Activated CD4-positive, alpha-beta T cell treated with anti-CD3 and anti-CD28 coated beads, Interleukin-2, amount 50 U/mL, for 4 hours (primary cell): ENCODE measurements around the gene FAM149B1.
"Not testable (repeated sequence)": the region's sequence is repeated elsewhere in the genome, so short reads cannot be mapped to it uniquely, and the experiment has no call there.

Source experiments
- DNase-seq, 2 experiments: peaks; one replicate each; pipeline ENCODE4 v3.0.0-alpha.2; 2020

The FAM149B1 gene

DNA sequence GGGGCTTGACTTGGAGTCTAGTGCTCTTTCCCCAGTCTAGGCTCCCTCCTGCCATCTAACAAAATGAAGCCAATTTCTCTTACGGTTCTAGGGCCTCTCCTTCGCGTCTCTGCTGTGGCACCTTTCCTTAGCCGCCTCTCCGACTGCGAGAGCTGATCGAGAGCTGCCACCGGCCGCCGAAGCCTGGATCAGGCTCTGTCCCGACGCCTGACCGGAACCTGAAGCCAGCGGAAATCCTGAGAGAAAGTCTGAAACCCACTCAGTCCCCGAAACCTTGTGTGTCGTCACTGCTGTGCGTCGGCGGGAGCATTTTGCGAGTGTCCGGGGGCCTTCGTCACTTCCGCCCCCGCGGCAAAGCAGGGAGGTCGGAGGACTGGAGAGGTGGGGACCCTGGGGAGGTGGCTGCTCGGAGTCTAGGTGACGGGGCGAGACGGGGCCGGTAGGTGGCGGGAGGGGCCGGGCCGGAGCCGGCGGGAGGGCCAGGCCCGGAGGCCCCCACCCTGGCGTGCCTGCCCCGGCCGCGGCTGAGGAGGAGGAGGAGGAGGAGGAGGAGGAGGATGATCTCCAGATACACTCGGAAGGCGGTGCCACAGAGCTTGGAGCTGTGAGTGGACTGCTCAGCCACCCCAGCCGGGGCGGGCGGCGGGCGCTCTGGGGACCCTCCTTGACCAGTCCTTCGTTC, at the start of gene FAM149B1, which contains the start of gene ECD:
FAM149B1 (plus strand) TSS at position 337 of the 682 bp plus-strand sequence; CDS start at position 558, 221 bp downstream.
ECD (minus strand) TSS at position 226 of the 682 bp plus-strand sequence. CDS start 4,071 bp downstream, outside the sequence.
- DNase-seq = peak; percentile 89 to 91

DNA sequence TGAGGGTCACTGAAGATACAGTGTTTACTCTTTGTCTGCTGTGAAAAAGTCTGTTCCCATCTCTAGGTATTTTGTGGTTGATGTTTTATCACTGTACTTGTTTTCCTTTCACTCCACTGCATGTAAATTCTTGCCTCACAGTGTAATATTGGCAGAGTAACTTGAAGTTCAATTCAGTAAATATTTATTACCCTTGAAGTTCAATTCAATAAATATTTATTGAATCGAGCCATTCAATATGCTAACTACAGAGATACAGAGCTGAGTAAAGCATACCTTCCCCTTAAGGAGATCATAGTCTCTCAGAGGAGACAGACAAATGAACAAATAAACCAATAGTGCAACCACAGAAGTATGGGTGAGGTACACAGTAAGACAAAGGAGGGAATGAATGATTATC, 48.5 kb upstream of the FAM149B1 start:
- DNase-seq = no peak

DNA sequence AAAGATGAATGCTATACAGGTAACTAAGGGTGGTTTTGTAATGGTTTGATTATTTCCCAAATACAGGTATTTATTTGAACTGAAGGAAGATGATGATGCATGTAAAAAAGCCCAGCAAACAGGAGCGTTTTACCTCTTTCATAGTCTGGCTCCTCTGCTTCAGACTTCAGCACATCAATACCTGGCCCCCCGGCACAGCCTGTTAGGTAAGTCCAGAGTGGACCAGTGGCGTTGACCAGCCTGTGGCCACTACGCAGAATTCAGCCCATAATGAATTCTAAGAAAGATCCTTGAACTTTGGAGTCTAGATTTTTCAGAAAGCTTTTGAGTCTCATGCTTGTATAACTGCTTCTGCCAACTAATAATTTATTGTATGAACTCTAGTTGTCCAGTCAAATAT, 48.0 kb upstream of the FAM149B1 start:
- no peak for DNase-seq

DNA sequence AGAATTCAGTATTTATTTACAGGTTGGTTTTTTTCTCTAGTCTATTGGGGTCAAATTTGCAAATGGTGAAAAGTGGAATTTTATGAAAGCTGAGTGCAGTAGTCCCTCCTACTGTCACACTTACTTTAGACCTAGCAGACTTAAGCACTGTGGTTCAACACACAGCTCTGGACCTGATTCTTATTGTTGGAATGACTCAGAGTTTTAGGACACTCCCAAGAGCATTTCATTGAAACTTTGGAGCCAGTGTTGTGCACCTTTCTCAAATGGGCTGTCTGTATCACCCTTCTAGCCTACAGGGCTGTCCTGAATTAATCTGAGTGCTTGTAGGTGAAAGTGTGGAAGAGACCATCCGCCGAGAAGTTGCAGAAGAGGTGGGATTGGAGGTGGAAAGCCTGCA, 41.6 kb upstream of the FAM149B1 start:
- DNase-seq = no peak

DNA sequence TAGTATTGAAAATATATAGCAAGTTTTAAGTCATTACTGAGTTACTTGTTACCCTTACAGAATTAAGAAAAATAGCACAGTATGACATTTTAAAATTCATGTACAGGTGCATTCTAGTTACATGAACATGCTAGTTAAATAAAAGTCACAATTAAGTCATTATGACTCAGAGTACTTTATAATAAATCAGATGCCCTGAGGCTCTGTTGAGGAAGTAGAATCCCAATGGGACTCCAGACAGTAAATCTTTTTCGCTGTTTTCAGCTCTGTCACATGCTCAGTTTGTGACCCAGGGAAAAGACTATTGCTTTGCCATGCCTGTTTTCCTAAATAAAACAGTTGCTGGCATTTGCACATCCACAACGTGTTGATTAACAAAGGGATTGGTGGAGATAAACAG, 36.6 kb upstream of the FAM149B1 start:
- no peak for DNase-seq

DNA sequence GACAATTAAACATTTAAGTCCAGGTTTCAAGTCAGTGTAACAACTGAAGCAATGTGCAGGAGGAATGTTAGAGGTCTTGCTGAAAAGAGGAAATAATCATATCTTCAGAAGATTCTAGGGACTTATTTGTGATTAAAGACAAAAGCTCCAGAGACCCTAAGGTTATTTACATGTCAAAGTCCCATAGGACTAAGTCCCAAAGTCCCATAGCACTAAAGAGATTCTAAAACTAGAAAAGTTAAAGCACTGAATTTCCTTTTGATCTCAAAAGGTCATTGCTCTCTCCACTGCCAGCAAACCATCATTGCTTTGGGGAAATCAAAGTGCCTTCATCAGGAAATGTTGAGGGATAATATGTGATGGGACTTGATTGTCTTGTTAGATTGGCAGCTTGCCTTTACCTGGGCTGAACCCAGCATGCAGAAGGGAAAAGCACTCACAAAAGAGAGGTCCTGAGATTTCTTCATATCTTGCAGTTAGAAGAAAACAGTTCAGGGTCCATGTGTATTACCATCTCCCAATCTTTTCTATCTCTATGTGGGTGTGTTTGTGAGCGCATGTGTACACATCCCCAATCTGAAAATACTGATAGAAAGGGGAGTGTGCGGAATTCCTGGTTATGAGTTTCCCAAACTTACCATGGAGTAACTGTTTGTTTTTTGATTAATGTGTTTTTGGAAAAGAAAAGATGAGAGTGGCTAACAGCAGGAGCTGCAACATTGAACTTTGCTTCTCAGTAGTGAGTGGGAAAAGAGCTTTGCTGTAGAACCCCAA, 35.8 kb upstream of the FAM149B1 start:
- no peak for DNase-seq

DNA sequence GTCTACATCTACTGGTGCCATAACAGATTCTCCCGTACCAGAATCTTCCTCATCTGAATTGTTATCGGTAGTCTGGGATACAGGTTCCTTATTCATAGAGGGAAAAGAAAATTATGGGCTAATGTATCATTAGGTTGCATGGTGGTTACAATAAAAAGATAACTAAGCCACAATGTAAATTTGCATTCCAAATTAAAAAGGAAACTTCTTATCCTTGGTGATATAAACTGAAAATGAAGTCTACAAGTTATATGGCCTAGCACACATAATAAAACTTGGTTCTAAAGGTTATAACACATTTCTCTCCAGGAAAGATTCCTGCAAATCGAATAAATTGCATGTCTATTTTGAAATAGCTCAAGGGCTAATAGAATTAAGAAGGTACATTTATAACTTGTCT, 33.2 kb upstream of the FAM149B1 start:
- DNase-seq = no peak

DNA sequence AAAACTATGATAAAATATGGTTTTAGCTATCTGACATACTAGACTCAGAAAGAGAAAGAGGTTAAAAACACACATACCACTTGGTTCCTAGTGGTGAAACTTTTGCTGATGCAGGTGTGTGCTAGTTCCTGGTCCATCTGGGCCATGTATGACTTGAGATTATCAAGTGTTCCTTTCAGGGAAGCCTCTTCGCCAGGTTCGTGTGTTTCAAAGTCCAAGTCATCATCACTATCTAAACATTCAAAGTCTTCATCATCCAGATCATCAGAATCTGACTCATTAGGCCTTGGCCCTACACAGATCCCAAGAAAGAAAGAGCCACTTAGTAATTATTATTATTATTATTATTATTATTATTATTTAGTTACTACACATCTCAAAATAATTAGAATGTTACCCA, 31.3 kb upstream of the FAM149B1 start:
- no peak for DNase-seq

DNA sequence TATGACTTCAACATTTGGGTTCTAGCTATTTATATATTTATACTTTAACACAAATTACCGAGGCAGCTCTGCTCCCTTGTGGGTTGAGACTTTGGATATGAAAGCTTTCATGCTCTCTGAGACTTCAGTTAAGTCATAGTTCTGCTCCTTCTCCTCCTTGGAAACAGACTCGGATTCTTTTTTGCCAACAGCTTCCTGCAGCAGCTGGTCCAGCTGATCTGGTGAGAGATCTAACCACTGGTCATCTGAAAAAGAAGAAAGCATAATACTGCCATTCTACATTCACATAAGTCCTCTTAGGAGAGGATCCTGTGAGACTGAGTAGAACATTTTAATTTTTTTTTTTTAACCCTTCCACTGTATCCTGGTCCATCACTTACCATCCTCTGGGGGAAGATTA, 28.7 kb upstream of the FAM149B1 start:
- no peak for DNase-seq

DNA sequence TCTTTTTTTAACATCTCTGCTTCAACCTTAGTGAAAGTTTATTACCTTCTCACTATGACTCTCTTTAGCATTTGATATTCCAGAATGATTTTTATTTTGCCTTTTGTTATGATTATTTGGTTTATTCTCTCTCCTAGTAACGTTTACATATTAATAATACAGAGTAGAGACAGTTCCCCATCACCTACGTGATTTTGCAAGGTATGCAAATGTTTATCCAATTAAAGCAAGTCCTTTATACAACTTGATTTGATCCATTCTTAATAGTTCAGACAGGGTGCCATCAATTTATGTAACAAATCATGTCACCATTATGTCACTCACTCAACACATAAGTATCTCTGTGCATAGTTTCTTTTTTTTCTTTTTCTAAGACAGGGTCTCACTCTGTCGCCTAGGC, 26.3 kb upstream of the FAM149B1 start:
- DNase-seq = no peak

DNA sequence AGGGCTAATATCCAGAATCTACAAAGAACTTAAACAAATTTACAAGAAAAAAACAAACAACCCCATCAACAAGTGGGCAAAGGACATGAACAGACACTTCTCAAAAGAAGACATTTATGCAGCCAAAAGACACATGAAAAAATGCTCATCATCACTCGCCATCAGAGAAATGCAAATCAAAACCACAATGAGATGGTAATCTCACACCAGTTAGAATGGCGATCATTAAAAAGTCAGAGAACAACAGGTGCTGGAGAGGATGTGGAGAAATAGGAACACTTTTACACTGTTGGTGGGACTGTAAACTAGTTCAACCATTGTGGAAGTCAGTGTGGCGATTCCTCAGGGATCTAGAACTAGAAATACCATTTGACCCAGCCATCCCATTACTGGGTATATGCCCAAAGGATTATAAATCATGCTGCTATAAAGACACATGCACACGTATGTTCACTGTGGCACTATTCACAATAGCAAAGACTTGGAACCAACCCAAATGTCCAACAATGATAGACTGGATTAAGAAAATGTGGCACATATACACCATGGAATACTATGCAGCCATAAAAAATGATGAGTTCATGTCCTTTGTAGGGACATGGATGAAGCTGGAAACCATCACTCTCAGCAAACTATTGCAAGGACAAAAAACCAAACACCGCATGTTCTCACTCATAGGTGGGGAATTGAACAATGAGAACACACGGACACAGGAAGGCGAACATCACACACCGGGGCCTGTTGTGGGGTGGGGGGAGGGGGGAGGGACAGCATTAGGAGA, 17.1 kb upstream of the FAM149B1 start:
- not testable (repeated sequence) for DNase-seq

DNA sequence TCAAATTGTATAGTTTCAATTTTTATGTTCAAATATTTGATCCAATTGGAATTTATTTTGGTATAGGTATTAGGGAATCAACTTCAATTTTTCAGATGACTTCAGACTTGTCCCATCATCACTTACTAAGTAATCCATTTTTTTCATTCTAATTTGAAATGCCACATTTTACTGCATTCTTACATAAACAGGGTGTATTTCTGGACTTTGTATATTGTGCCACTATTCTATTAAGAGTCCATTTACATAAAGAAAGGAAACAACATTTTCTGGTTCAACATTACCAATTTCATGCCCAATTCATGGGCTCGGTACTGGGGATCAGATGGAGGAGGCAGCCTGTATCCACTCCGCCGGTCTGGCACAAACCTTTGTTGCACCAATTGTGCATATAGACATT, 15.9 kb upstream of the FAM149B1 start:
- no peak for DNase-seq

DNA sequence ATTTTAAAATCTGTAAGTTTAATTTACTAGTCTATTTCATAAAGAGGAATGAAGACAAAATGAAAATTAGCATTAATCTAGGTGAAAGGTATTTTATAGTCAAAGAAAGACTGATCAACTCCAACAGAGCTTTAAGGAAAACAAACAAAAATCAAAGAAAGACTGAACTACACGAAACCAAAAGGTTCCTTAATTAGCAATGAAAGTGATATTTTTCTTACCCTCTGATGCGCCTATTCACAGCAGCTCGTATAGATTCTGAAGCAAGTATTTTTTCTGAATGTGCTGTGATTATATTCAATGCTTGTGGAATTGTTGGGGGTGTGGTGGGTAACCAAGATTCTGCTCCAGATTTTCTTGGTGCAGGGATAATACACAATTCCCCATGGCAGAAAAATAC, 11.9 kb upstream of the FAM149B1 start:
- no peak for DNase-seq

DNA sequence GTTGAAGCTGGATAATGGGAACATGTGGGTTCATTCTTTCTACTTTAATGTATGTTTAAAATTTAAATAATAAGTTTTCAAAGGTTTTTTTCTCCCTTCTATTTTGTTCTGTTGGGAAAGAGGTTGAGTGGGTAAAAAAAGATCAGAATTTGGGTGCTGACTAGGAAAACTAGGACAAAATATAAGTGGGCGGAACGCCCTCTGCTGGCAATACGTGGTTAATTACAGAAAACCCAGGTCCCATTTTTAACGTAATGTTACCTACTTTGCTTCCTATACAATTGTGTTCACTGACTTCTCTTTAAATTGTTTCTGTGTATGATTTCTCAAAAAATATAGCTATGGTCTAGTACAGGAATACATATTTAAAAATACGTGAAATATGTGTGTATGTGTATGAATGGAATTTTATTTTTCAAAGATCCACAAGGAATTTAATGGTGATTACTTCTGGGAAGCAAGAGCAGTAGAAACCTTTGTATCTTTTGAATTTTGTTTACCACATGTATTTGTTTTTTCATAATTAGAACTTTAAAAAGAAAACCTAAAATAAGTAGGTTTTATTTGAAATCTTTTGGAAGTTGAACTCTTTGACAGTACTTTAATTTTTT, 8.8 kb upstream of the FAM149B1 start:
- DNase-seq = peak; percentile 38 to 46

DNA sequence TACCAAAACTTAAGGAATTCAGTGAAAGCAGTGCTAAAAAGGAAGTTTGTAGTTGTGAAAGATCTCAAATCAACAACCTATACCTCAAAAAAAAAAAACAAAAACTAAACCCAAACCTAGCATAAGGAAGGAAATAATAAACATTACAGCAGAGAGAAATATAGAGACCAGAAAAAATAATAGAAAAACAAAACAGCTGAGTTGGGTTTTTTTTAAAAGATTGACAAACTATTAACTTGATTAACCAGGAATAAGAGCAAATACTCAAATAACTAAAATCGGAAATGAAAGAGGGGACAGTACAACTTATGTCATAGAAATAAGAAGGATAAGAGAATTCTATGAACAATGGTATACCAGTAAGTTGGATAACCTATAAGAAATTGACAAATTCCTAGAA, 6.8 kb upstream of the FAM149B1 start:
- DNase-seq = no peak

DNA sequence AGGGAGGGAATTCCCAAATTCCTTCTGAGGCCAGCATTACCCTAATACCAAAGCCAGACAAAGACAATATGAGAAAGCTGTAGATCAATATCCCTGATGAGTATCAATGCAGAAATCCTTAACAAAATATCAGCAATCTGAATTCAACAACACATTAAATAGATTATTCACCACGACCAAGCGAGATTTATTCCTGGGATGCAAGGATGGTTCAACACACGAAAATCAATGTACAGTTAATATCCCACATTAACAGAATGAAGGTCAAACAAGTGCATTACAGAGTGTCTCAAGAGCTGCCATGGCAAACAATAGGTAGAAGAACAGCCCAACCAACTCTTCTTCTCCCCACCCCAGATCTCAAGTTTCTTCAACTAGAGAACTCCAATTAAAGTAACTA, 6.3 kb upstream of the FAM149B1 start:
- no peak for DNase-seq

DNA sequence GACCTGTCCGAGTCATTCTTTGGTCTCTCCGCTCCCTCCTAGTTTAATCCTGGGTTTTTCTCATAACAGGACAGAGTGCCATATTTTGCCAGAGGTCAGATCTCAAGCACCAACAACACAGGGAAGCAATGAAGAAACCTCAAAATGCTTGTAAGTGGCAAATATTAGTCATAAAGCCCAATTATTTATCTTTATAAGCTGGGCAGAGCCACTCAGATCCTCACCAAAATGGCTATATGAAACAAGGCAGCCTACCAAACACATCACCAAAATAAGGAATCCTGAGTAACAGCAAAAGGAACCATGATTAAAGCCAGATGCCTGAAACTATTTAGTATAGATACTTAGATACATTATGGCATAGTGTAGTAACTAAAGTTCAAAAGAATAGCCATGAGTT, 4.8 kb upstream of the FAM149B1 start:
- no peak for DNase-seq

DNA sequence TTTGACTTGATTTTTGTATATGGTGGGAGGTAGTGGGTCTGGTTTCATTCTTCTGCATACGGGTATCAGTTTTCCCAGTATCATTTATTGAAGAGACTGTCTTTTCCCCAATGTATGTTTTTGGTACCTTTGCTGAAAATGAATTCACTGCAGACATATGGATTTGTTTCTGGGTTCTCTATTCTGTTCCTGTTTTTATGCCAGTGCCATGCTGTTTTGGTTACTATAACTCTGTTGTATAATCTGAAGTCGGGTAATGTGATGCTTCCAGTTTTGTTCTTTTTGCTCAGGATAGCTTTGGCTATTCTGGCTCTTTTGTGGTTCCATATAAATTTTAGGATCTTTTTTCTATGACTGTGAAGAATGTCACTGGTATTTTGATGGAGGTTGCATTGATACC, 947 bp upstream of the FAM149B1 start:
- no peak for DNase-seq

DNA sequence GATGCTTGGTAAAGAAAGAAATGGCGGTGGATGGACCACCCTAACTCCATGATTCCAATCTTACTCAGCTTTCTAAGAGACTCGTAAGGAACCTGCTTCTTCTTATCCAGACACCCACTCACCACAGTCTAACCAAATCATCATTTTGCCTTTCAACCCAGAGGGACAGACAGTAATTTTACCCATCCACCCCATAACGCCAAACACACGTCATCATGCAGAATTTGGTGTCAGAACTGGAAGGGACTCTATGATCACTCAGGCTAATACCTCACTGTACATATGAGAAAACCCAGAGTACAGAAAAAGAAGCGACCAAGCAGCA, 499 bp upstream of the FAM149B1 start:
- peak; percentile 15 to 20 for DNase-seq

DNA sequence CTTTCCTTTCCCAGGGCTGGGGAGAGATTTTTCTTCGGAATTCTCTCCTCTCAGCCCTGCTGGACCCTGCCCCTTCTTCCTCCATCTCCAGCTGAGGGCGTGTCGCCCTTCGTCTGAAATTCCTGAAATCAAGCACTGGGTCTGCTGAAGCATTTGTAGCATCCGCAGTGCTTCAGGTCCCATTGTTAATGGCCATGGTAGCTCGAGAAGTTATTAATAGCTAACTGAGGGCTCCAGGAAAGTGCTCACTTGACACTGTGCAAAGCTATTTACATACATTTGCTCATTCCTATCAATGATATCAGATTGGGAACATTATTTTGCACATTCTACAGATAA, 515 bp downstream of the FAM149B1 start:
- no peak for DNase-seq

DNA sequence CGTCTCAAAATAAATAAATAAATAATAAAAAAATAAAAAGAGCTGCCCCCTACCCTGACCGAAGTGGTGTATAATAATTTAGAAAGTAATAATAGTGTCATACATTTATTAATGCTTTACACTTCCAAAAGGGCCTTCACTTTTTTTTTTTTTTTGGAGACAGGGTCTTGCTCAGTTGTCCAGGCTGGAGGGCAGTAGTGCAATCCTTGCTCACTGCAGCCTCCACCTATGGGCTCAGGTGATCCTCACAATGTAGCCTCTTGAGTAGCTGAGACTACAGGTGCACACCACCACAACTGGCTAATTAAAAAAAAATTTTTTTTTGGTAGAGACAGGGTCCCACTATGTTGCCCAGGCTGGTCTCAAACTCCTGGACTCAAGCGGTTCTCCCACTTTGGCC, 1.4 kb downstream of the FAM149B1 start:
- no peak for DNase-seq

DNA sequence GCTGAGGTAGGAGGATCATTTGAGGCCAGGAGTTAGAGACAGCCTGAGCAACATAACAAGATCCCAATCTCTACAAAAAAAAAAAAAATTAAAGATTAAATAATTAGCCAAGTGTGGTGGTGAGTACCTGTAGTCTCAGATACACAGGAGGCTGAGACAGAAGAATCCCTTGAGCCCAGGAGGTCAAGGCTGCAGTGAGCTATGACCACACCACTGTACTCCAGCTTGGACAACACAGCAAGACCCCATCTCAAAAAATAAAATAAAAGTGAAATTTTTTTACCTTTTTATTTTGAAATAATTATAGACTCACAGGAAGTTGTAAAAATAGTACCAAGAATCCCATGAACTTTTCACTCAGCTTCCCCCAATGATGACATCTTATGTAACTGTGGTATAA, 4.9 kb downstream of the FAM149B1 start:
- DNase-seq = no peak

DNA sequence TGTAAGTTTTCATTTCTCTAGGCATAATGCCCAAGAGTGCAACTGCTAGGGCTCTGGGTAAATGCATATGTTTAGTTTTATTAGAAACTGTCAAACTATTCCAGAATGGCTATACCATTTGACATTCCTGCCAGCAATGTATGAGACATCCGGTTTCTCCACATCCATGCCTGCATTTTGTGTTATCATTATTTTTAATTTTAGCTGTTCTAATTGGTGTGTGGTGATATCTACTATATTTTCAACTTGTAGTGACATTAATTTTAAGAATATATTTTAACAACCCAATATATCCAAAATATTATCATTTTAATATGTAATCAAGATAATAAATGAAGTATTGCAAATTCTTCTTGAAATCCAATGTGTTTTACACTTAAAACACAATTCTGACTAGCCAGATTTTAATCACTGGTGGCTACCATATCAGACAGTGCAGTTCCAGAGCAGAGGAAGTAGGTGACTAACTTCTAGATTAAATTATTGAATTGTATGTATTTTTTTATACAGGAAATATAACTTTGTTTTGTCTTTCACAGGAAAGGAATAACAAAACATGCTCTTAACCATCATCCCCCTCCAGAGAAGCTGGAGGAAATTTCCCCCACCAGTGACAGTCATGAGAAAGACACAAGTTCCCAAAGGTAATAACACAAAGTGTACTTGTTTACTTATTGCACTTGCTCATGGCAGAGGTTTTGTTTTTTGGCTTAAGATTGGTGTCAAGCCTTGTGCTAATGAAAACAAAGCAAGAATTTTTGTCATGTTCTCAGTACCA, 6.4 kb downstream of the FAM149B1 start:
- no peak for DNase-seq
